CD4-positive, alpha-beta T cell treated with Interleukin-15 for 1 hour (primary cell): ENCODE results near the gene FDX1.

ENCODE experiments used
- DNase-seq: peaks from one replicate; pipeline ENCODE4 v3.0.0-alpha.2; 2020

FDX1 gene

DNA sequence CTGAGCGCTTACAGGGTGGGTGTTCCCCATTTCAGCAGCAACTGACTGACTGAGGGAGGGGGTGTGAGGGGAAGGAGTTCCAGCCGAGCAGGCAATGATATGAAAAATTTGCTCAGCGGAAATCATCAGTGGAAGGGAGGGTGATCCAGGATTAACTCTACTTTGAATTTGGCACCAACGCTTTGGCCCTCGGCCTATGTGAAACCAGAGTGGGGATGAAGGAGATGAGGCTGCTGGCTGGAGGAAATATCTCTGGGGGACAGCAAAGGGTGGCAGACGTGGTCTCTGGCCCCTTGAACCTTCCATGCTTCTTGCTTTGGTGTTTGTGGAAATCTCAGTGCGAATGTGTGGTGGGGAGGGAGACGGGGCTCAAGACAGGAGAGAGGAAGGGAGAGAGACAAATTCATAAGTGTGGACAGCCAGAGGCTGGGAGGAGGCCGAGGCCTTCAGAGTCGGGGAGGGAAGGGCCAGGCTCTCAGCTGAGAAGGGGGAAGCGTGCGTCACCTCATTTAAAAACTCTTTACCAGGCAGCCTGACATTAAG lies 83.6 kb downstream of the FDX1 start:
- no peak for DNase-seq

DNA sequence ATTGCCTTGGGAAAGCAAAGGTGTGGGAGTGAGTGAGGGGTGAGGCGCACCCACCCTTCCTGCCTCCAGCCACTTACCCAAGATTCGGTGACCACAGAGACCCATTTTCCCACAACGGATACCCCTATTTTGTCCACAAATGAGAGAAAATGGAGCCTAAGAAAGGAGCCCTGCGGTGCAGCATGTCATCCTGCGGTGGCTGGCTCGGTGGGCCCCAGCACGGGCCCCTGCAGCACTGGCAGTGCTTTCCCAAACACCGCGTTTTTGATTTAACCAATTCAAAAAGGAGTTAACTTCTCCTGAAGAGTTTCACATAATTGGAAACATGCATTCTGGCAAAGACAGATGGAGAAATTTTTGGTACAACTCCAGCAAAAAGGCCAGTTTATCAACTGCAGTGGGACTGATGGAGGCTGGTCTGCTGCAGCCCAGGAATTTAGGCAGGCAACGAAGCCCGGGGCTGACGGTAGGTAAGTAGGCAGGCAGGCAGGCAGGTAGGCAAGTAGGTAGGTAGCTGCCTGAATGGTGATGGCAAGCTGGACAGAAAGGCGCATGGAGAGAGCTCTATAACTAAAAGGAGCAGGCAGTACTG lies 84.2 kb downstream of the FDX1 start:
- no peak for DNase-seq
